Stomach (tissue), 4 donors: Measurements from ENCODE around the gene NEO1.

Experiments
- EP300 ChIP-seq: sonication (generic); formaldehyde crosslinking; IDR thresholded peaks from one replicate; pipeline ENCODE4 v1.6.1; 2017; ENCODE audit warnings: antibody characterized with exemption
- POLR2A ChIP-seq, 4 donors: fragments of 450-650 bp; IDR thresholded peaks; one replicate each; pipeline ENCODE4 v1.6.1; 2016; ENCODE audit warnings: antibody characterized with exemption in 4 of 4, control low read depth in 2 of 4, mild to moderate bottlenecking in 1 of 4, moderate library complexity in 1 of 4
- POLR2AphosphoS5 ChIP-seq, 3 donors: sonication (generic); formaldehyde crosslinking; IDR thresholded peaks; one replicate each; pipeline ENCODE4 v1.6.1; 2016; ENCODE audit warnings: antibody characterized with exemption in 3 of 3
- TF ChIP-seq, protein P1 (sequence below), 7 experiments: fragments of 450-650 bp in 4 of 7; fragments of 200-600 bp in 3 of 7; sonication (generic) in 3 of 7; IDR thresholded peaks; one replicate each; pipeline ENCODE4 v1.5.1; 2016 to 2019; ENCODE audit warnings: antibody characterized with exemption in 7 of 7, control low read depth in 2 of 7, mild to moderate bottlenecking in 1 of 7

- TF ChIP-seq, protein P1, sequence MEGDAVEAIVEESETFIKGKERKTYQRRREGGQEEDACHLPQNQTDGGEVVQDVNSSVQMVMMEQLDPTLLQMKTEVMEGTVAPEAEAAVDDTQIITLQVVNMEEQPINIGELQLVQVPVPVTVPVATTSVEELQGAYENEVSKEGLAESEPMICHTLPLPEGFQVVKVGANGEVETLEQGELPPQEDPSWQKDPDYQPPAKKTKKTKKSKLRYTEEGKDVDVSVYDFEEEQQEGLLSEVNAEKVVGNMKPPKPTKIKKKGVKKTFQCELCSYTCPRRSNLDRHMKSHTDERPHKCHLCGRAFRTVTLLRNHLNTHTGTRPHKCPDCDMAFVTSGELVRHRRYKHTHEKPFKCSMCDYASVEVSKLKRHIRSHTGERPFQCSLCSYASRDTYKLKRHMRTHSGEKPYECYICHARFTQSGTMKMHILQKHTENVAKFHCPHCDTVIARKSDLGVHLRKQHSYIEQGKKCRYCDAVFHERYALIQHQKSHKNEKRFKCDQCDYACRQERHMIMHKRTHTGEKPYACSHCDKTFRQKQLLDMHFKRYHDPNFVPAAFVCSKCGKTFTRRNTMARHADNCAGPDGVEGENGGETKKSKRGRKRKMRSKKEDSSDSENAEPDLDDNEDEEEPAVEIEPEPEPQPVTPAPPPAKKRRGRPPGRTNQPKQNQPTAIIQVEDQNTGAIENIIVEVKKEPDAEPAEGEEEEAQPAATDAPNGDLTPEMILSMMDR (IDR thresholded peaks at IDR 0.05): no peak
- TF ChIP-seq POLR2AphosphoS5 (IDR thresholded peaks at IDR 0.05) (no peak), POLR2A (IDR thresholded peaks at IDR 0.05) (no peak), EP300 (no peak)
Observed at GRCh38 chr15:73004462-73004861, 47.8 kb upstream of the NEO1 start.
